MCF 10A (cell line): Measurements from ENCODE around the gene DACT3. TPM values are rescaled to one million over a fixed set of nuclear protein-coding genes. Genes with fewer than 3 reads are reported as not detected.

Experiments used
- BruUV-seq: library from RNA; stranded (reverse); fragments of 400-500 nt; replicated peaks from 2 replicates; lab custom pipeline; 2021; lab: Mats Ljungman, UMichigan
- CTCF ChIA-PET: fragments of 300-600 bp; sonication (Branson Sonifier 250); formaldehyde crosslinking; extraction: SDS; loops from one replicate; lab custom pipeline; 2021; ENCODE audit warnings: antibody characterized with exemption, inconsistent platforms; lab: Yijun Ruan, JAX
- POLR2A ChIA-PET: fragments of 300-600, 350-650 bp; sonication (Branson Sonifier 250); formaldehyde crosslinking; extraction: SDS; loops from one replicate; lab custom pipeline; 2020; ENCODE audit warnings: antibody characterized with exemption, inconsistent platforms; lab: Yijun Ruan, JAX
- DNase-seq: peaks from one replicate; pipeline ENCODE4 v3.0.0-alpha.2; 2018; ENCODE audit not compliant: unreplicated experiment
- H3K27ac Mint-ChIP-seq: one replicate; pipeline ENCODE4 v1.8.0; 2022; ENCODE audit warnings: mild to moderate bottlenecking, low read depth, mixed read lengths; ENCODE audit not compliant: unreplicated experiment
- H3K27me3 Mint-ChIP-seq: one replicate; pipeline ENCODE4 v1.8.0; 2022; ENCODE audit warnings: mixed read lengths; ENCODE audit not compliant: insufficient read depth, unreplicated experiment
- H3K36me3 Mint-ChIP-seq: one replicate; pipeline ENCODE4 v1.8.0; 2022; ENCODE audit warnings: mild to moderate bottlenecking, moderate library complexity, mixed read lengths; ENCODE audit not compliant: insufficient read depth, unreplicated experiment
- H3K4me1 Mint-ChIP-seq: one replicate; pipeline ENCODE4 v1.8.0; 2022; ENCODE audit warnings: mixed read lengths; ENCODE audit not compliant: insufficient read depth, unreplicated experiment
- H3K4me3 Mint-ChIP-seq: one replicate; pipeline ENCODE4 v1.8.0; 2022; ENCODE audit warnings: mild to moderate bottlenecking, moderate library complexity, mixed read lengths; ENCODE audit not compliant: unreplicated experiment
- H3K9me3 Mint-ChIP-seq: one replicate; pipeline ENCODE4 v1.8.0; 2022; ENCODE audit warnings: mixed read lengths; ENCODE audit not compliant: unreplicated experiment
- CTCF ChIP-seq: fragments of 200-600 bp; IDR thresholded peaks from one replicate; pipeline ENCODE4 v1.8.0; 2022; ENCODE audit warnings: antibody characterized with exemption, mild to moderate bottlenecking; ENCODE audit not compliant: unreplicated experiment
- intact Hi-C: fragments of 100-400 bp; cut with micrococcal nuclease; formaldehyde crosslinking; loops from 2 replicates; pipeline ENCODE4 v1.14.1; 2022
- total RNA-seq: library from RNA; stranded (reverse); gene quantifications from 2 replicates; pipeline ENCODE4 v1.2.3, GENCODE V29; 2022

DACT3 gene
- total RNA-seq, 1 experiment from 2014 or later = 0.09 TPM

GRCh38 chr19:46621191-46622117 lies 39.5 kb downstream of the DACT3 start:
- BruUV-seq = no TSS peak
- DNase-seq = no peak
- intact Hi-C loops = no loop called here
- H3K27ac Mint-ChIP-seq = no peak overlapping the region
- H3K36me3 Mint-ChIP-seq = no peaks in the 10 kb centered on the region
- H3K9me3 Mint-ChIP-seq = no peaks in the 10 kb centered on the region
- CTCF ChIA-PET = interaction anchor here (1.4 to 1.9 kb wide), 2 partner anchors 10 to 40 kb away, joined by 4 to 12 read pairs; partner anchors contain the start of gene DACT3
- POLR2A ChIA-PET = interaction anchor here (0.9 to 1.4 kb wide), 2 partner anchors 9 to 11 kb away, joined by 3 to 7 read pairs; no protein-coding TSS in a partner anchor
- H3K27me3 Mint-ChIP-seq = no peaks in the 10 kb centered on the region
- H3K4me3 Mint-ChIP-seq = no peak overlapping the region
- no peak for TF ChIP-seq CTCF
- H3K4me1 Mint-ChIP-seq = peaks cover 21% of the 10 kb centered on the region

GRCh38 chr19:46620716-46621115 lies 40.3 kb downstream of the DACT3 start:
- POLR2A ChIA-PET = interaction anchor here (0.9 kb wide), 1 partner anchor 12 kb away, joined by 3 read pairs; no protein-coding TSS in a partner anchor
- Mint-ChIP-seq H3K9me3 (no peaks in the 10 kb centered on the region), H3K27ac (no peak overlapping the region), H3K4me3 (no peak overlapping the region), H3K27me3 (no peaks in the 10 kb centered on the region), H3K36me3 (no peaks in the 10 kb centered on the region), H3K4me1 (peaks cover 21% of the 10 kb centered on the region)
- no peak for DNase-seq
- CTCF ChIA-PET = interaction anchor here (1.9 kb wide), 1 partner anchor 41 kb away, joined by 12 read pairs; the partner anchor contains the start of gene DACT3
- BruUV-seq = no TSS peak
- TF ChIP-seq CTCF = no peak
- intact Hi-C loops = no loop called here

GRCh38 chr19:46620267-46620666 lies 40.7 kb downstream of the DACT3 start:
- no peak for DNase-seq
- H3K27me3 Mint-ChIP-seq = no peaks in the 10 kb centered on the region
- no TSS peak for BruUV-seq
- no peak overlapping the region for H3K4me3 Mint-ChIP-seq
- H3K9me3 Mint-ChIP-seq = no peaks in the 10 kb centered on the region
- ChIA-PET CTCF (interaction anchor here (1.9 kb wide), 1 partner anchor 41 kb away, joined by 12 read pairs; the partner anchor contains the start of gene DACT3), POLR2A (no interaction called here)
- TF ChIP-seq CTCF = no peak
- H3K27ac Mint-ChIP-seq = no peak overlapping the region
- no peaks in the 10 kb centered on the region for H3K36me3 Mint-ChIP-seq
- peaks cover 17% of the 10 kb centered on the region for H3K4me1 Mint-ChIP-seq
- intact Hi-C loops = no loop called here

- Mint-ChIP-seq H3K27ac (no peak overlapping the region), H3K4me3 (no peak overlapping the region), H3K36me3 (no peaks in the 10 kb centered on the region), H3K9me3 (no peaks in the 10 kb centered on the region), H3K4me1 (peaks cover 7% of the 10 kb centered on the region), H3K27me3 (no peaks in the 10 kb centered on the region)
- no TSS peak for BruUV-seq
- no peak for TF ChIP-seq CTCF
- no peak for DNase-seq
- intact Hi-C loops = no loop called here
- CTCF ChIA-PET = interaction anchor here (0.8 to 7.7 kb wide), 2 partner anchors 12 to 43 kb away, joined by 7 to 75 read pairs; no protein-coding TSS in a partner anchor
- POLR2A ChIA-PET = interaction anchor here (0.5 to 1.8 kb wide), 4 partner anchors 43 to 504 kb away, joined by 3 to 11 read pairs (median 4); partner anchors contain the start of gene DACT3
Measured at GRCh38 chr19:46618670-46619231, 42.2 kb downstream of the DACT3 start.
